GM21423 (cell line): ENCODE measurements around the gene CRB2.
A peak's percentile ranks its signal among the peaks of the same experiment; 100 is the strongest.

Source experiments
- ATAC-seq: cut with Tn5 transposase; IDR thresholded peaks from one replicate; pipeline ENCODE4 v1.9.1; 2021; ENCODE audit warnings: mild to moderate bottlenecking, moderate library complexity; ENCODE audit not compliant: unreplicated experiment

CRB2 gene

DNA sequence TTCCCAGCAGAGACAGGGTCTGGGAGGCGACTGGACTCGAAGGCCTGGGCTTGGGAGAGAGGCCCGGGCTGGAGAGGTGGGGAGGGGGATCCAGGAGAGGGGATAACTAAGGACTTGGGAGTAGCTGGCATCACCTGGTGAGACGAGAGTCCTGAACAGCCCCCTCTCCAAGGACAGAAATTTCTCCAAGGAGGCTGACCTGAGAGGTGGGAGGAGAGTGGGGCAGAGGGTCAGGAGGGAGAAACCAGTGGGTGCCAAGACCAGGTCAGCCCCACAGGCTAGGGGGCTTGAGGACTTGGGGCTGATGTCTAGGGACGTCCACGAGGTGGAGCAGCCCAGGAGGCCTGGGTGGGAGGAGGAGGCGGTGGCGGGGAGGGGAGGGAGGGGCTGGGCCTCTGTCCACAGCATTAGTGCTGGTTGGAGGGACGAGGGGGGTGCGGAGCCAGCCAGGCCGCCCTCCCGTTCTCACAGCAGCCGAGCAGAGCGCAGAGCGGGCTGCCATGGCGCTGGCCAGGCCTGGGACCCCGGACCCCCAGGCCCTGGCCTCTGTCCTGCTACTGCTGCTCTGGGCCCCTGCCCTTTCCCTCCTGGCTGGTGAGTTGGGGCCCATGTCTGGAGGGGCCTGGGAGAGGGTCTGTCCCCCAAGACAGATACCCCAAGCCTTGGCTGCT, at the start of gene CRB2:
Gene CRB2, plus strand, starts transcription at position 437 of the 671 bp plus-strand sequence. Its CDS starts 64 bp downstream, at position 501.
- ATAC-seq, result no peak

DNA sequence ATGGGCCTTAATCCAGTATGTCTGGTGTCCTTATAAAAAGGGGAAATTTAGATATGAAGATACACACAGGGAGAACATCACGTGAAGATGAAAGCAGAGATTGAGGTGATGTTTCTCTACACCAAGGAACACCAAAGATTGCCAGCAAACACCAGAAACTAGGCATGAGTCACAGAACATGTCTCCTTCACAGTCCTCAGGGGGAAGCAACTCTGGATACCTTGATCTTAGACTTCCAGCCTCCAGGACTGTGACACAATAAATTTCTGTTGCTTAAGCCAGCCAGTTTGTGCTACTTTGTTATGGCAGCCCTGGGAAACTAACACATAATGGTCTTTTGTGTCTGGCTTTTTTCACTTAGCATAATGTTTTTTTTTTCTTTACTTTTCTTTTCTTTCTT, 46.4 kb upstream of the CRB2 start:
- no peak for ATAC-seq

DNA sequence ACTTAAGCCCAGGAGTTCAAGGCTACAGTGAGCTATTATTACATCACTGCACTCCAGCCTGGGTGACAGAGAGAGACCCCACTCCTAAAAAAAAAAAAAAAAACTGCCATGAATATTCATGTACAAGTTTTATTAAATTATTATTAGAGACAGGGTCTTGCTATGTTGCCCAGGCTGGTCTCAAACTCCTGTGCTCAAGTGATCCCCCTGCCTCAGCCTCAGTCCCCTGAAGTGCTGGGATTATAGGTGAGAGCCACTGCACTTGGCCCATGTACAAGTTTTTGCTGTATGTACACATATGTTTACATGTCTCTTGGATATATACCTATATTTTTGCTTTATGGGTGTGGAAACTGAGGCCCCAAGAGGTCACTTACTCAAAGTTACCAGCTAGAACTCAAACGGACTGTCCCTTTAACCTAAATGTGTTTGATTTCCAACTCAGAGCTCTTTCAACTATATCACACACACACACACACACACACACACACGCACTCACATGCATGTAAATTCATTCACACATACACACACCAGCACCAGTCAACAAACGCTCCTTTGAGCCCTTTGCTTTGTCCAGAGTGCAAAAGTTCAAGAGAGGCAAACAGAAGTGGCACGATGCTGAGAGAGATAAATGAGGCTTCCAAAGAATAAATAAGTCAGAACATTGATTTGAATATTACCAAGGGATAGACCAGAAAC, 45.3 kb upstream of the CRB2 start:
- no peak for ATAC-seq

DNA sequence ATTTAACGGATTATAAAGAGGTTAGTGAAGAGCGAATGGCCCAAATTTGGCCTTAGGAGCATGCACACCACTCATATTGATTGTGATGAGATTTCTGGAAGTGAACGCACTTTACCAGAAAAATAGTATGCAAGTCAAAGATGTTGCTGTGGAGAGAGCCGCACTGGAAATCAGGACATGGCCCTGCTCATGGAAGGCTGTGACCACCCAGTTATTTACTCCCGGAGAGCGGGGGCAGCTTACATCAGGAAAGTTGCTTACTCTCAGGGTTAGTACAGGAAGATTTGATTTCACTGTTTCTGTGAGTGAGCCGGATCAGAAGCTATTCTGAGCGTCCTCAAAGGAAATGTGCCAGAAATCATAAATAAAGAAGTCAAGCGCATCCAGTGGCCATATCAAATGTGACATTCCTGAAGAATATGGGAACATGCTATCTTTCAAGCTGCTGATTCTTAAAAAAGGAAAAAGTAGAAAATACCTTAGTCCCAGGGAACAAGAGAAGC, 44.7 kb upstream of the CRB2 start:
- ATAC-seq, result no peak

GRCh38 chr9:123312306-123312877, 43.6 kb upstream of the CRB2 start:
- ATAC-seq, result no peak

GRCh38 chr9:123314617-123315016, 41.4 kb upstream of the CRB2 start:
- no peak for ATAC-seq

DNA sequence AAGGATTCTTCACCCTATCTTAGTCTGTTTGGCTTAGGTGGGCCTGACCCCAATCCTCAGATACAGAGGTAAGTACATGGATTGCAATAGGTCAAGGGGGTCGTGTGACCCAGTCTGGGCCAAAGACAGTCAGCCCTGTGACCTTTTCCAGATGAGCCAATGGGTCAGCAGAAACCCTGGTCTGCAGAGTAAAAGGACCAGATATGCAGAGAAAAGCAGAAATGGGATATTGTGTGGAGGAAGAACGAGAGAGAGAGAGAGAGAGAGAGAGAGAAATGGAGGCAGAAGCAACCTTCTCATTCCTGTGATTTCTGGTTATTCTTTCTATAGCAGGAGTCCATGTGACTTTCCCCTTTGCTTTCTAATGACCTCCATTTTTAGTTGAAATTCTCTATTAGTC, 40.4 kb upstream of the CRB2 start:
- ATAC-seq, result no peak

DNA sequence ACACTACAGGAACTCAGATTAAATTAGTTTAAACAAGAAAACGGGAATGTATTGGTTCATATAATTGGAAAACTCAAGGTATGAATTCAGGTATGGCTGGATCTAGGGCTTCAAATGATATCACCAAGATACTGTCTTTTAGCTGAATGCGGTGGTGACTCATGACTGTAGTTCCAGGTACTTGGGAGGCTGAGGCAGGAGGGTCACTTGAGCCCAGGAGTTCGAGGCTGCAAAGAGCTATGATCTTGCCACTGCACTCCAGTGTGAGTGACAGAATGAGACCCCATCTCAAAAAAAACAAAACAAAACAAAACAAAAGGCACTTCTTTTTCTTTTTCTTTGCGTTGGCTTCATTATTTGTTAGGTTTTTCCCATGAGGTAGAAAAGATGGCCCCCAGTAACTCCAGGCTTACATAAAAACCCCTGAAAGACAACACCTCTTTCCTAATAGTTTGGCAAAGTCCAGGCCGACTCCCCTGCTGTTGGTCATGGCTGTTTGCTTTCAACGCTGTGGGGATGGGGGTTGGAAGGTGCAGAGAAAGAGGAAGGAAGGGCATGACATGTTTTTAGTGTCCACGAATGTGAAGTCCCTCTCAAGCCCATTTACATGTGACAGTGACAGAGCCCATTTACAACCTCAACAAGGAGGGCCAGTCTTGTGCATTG, 39.8 kb upstream of the CRB2 start:
- ATAC-seq, result no peak

DNA sequence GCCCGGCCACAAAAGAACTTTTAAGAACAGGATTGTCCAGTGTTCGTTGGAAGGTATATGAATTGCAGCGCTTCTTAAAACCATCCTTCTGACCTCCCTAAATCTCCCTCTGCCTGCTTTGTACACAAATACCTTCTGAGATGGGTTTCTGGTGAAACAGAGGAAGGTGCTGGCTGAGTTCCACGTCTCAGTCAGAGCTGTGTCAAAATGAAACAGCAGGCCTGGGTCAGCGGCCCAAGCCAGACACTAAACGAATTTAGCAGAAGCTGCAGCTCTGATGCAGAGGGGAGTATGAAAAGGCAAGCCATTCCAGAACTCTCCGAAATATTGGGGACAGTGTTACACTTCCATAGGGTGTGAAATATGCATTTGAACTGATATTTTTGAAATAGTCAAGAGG, 37.8 kb upstream of the CRB2 start:
- ATAC-seq, result peak; percentile 51

GRCh38 chr9:123318961-123319421, 37.0 kb upstream of the CRB2 start:
- ATAC-seq, result no peak

DNA sequence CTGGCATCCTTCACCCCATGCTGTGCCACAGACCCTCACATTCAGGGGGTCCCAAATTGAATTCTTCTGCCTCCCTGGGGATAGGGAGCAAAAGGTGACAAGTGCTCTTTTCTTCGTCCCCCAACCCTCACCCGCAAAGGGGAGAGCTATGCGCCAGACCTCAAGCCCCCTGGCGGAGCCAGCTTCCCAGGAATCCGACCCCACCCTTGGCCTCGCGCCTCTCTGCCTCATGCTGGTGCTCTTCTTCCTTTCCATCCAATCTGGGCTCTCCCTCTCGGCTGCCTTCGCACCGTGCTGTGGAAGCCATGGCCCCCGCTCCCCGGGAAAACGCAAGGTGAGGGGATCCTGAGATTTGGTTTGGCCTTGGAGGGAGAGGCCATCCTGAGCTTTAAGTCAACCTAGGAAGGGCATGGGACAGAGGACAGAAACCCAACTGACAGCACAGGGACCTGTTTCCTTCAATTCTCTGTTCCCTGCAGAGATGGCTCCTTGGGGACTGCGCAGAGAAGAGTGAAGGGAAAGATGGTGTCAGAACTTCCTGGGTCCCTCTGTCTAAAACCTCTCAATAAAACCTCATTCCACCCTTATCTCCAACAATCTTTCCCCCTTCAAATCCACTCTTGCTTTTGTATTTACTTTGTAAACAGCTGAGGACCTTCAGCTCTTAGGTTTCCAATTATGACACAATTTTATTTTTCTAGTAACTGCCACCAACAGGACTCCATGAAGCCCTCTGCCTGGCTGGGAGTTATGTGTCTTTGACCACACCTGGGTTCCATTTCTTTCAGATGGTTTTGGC, 36.3 kb upstream of the CRB2 start:
- ATAC-seq, result no peak

GRCh38 chr9:123320814-123321213, 35.2 kb upstream of the CRB2 start:
- ATAC-seq, result no peak

DNA sequence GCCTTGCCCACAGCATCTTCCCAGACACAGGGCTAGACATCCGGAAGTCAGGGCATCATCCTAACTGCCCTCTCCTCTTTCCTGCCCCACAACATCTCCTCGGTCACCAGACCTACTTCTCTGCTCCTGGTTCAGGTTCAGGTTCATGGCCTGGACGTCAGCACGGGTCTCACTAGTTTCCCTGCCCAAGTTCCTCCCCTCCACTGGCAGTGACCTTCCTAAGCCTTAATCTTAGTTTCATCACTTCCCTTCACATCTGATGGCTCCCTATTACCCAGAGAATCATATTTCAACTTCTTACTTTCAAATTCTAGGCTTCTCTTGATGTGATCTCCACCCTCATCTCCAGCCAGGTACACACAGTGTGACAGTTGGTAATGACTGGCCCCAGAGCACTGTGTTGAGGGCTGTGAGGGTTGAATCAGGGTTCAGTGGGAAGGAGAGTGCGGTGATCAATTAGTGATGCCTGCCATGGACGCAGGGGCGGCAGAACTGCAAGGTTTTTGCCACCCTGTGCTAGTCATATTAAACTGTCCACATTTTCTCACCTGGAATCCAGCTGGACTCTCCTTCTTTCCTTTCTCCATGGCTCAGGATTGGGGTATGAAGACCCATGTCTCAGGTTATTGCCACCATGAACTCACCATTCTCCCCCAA, 34.3 kb upstream of the CRB2 start:
- ATAC-seq, result no peak

DNA sequence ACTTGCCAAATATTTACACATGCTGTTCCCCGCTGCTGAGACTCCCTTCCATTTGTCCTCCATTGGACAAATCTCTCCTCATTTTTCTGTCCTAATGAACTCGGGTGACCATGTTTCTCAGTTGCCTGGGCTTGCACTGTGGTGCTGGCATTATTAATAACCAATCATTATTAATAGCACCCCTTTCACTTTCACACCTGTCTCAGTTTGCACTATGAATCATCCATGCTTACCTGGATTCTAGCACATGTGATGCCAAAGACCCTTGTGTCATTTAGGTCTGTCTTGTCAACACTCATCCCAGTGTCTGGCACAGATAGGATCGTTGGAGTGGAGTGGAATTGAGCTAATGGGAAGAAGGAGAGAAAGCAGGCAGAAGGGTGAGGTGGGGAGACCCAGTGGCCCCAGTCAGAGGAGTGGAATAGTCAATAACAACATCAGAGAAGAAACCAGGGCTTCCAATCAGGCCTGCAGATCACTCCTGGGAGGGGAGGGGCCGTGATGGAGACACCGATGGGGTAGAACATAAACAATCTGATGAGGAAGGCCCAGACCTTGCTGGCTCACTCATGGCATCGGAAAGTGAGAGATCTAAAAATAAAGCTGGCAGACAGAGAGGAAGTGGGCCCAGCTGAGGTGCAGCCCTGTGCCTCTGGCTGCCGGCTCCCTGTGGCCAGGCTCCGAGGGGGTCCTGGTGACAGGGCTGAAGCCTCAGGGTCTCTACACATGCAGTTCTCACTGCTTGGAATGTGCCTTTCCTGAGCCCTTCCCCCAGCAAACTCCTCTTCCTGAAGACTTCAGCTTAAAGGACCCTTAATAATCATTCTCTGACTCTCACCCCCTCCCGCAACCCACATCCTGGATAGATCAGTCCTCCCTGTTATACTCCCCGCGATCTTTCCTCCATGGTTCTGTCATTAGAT, 33.5 kb upstream of the CRB2 start:
- ATAC-seq, result peak; percentile 62

GRCh38 chr9:123323196-123324013, 32.6 kb upstream of the CRB2 start:
- no peak for ATAC-seq

GRCh38 chr9:123324767-123325183, 31.2 kb upstream of the CRB2 start:
- no peak for ATAC-seq

DNA sequence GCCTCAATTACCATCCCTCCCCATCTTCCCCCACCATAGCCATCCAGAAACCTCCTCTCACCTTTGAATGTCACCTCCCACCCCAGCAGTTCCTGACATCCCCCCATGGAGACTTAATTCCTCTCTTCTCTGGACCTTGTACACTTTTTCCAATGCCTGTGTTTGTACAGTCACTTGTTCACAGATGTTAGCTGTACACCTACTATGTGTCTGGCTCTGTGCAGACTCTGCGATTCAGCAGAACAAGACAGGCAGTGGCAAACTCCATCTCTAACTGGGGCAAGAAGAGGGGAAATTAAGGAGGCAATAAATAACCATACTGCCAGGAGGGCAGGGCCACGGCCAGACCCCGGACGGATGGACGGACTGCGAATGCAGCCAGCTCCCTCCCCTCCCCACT, 29.8 kb upstream of the CRB2 start:
- ATAC-seq, result no peak

DNA sequence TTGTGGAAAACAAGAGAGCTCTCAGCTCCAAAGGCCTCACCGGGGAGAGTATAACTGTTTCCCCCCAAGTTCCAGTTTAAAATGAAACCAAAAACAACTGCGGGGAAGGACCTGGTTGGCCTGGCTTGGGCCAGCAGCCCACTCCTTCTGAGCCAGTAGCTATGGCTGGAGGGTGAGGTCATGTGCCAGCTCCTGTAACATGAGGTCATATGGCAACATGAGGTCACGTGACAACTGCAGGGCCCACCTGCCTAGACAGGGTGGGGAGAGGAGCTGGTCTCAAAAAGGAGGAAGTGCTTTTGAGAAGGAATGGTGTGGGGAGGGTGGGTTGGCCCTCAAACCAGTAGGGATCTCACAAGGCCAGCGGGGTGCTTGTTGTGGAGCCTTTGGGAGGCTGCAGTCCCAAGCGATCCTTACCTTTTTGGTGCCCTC, 29.3 kb upstream of the CRB2 start:
- peak; percentile 36 for ATAC-seq
